Glutamatergic neuron (in vitro differentiated cells): Measurements from ENCODE around the gene SMAD3. TPM values are rescaled to one million over a fixed set of nuclear protein-coding genes. Genes with fewer than 3 reads are reported as not detected.

Experiments
- DNase-seq: peaks from one replicate; pipeline ENCODE4 v3.0.0; 2022
- H3K27ac Mint-ChIP-seq: one replicate; pipeline ENCODE4 v1.8.0; 2020; ENCODE audit warnings: mild to moderate bottlenecking, mixed read lengths, inconsistent platforms; ENCODE audit not compliant: unreplicated experiment
- H3K27me3 Mint-ChIP-seq: one replicate; pipeline ENCODE4 v1.8.0; 2020; ENCODE audit warnings: mild to moderate bottlenecking, moderate library complexity, mixed read lengths, inconsistent platforms; ENCODE audit not compliant: unreplicated experiment
- H3K36me3 Mint-ChIP-seq: one replicate; pipeline ENCODE4 v1.8.0; 2020; ENCODE audit warnings: mild to moderate bottlenecking, mixed read lengths, inconsistent platforms; ENCODE audit not compliant: unreplicated experiment
- H3K4me1 Mint-ChIP-seq: one replicate; pipeline ENCODE4 v1.8.0; 2020; ENCODE audit warnings: mild to moderate bottlenecking, low read depth, mixed read lengths, inconsistent platforms; ENCODE audit not compliant: unreplicated experiment
- H3K4me3 Mint-ChIP-seq: one replicate; pipeline ENCODE4 v1.8.0; 2020; ENCODE audit warnings: mild to moderate bottlenecking, mixed read lengths, inconsistent platforms; ENCODE audit not compliant: unreplicated experiment
- H3K9me3 Mint-ChIP-seq: one replicate; pipeline ENCODE4 v1.8.0; 2020; ENCODE audit warnings: mild to moderate bottlenecking, moderate library complexity, mixed read lengths, inconsistent platforms; ENCODE audit not compliant: unreplicated experiment
- total RNA-seq: library from RNA; stranded (reverse); fragmentation: NEBNext Ultra II Directional; extraction: Animal tissue kit (Norgen Biotek cat#: 25700); gene quantifications from one replicate; pipeline ENCODE4 v1.2.1, GENCODE V29; 2021; ENCODE audit not compliant: unreplicated experiment
- TF ChIP-seq, protein P1 (sequence below): fragments of 200-600 bp; sonication (generic); IDR thresholded peaks from one replicate; pipeline ENCODE4 v1.5.0; 2021; ENCODE audit not compliant: partially characterized antibody, unreplicated experiment

The SMAD3 gene
- total RNA-seq, 1 donor from 2014 or later: 5.0 TPM

DNA sequence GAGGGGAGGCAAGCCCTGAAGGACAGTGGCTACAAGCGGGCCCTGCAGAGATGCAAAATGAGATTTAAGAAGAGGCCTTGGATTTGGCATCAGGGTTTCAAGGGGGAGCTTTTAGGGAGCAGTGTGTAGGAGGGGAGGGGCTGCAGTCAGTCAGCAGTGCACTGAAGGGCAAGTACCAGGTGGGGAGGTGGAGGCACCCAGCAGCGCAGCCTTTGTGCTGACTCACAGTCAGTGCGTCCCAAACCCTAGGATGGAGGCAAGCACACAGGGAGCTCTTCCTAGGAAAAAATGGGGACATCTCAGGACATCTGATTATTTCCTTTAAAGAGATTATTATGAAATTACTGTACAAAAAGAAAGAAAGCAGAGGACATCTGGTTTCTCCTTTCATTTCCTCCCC, 109.0 kb downstream of the SMAD3 start:
- H3K4me3 Mint-ChIP-seq: no peak overlapping the region
- no peaks in the 10 kb centered on the region for H3K36me3 Mint-ChIP-seq
- H3K4me1 Mint-ChIP-seq: no peaks in the 10 kb centered on the region
- no peak overlapping the region for H3K27ac Mint-ChIP-seq
- H3K9me3 Mint-ChIP-seq: no peaks in the 10 kb centered on the region
- TF ChIP-seq, protein P1, sequence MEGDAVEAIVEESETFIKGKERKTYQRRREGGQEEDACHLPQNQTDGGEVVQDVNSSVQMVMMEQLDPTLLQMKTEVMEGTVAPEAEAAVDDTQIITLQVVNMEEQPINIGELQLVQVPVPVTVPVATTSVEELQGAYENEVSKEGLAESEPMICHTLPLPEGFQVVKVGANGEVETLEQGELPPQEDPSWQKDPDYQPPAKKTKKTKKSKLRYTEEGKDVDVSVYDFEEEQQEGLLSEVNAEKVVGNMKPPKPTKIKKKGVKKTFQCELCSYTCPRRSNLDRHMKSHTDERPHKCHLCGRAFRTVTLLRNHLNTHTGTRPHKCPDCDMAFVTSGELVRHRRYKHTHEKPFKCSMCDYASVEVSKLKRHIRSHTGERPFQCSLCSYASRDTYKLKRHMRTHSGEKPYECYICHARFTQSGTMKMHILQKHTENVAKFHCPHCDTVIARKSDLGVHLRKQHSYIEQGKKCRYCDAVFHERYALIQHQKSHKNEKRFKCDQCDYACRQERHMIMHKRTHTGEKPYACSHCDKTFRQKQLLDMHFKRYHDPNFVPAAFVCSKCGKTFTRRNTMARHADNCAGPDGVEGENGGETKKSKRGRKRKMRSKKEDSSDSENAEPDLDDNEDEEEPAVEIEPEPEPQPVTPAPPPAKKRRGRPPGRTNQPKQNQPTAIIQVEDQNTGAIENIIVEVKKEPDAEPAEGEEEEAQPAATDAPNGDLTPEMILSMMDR: no peak
- H3K27me3 Mint-ChIP-seq: no peaks in the 10 kb centered on the region
- DNase-seq: no peak

DNA sequence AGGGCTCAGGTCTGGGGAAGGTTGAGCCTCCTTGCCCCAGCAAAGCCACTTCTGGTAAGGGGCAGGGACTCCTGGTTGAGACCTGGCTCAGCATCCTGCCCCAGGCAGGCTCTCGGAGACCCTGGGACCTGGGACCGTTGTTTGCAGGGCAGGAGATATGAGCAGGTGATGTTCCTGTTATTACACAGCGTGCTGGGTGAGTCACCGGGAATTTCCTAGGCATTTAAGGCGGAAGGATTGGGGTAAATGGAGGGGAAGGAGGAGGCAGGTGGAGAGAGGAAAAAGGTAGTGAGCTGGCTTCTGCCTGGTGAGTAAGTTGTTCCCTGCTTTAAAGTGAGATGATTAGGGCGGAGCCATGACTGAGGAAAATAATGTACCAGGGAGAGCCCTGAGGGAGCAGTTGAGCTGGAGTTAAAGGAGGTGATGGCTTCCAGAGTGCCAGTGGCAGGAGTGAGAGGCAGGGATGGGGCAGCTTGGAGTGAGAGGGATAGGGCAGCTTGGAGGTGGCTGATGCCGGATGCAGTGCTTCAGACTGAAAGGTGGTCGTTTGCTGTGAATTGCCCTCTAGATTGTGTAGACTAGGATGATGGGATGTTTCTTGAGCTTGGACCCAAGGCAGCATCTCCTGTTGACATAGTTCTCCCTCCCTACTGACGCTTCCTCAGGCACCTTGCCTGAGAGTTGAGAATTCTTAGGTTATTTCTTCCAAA, 109.6 kb downstream of the SMAD3 start:
- no peaks in the 10 kb centered on the region for H3K4me1 Mint-ChIP-seq
- no peaks in the 10 kb centered on the region for H3K36me3 Mint-ChIP-seq
- H3K4me3 Mint-ChIP-seq: no peak overlapping the region
- H3K27ac Mint-ChIP-seq: no peak overlapping the region
- DNase-seq: no peak
- H3K9me3 Mint-ChIP-seq: no peaks in the 10 kb centered on the region
- TF ChIP-seq, protein P1: no peak
- no peaks in the 10 kb centered on the region for H3K27me3 Mint-ChIP-seq

DNA sequence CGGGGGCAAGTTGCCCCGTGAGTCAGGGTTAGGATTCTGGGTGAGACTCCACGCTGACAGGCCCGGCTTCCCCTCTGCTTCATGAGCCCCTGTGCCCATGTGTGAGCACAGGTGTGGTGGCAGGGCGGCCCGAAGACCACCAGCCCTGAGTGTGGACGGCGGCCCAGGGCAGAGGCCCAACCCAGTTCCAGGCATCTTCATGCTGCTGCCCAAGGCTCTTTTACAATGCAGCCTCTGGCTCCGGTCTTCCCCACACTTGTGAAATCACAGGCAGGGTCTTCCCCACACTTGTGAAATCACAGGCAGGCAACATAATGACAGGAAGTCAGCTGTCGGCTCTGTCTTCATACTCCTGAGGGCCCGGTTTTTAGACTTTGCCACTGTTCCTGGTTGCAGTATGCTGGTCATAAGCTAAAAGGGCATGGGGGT, 110.3 kb downstream of the SMAD3 start:
- Mint-ChIP-seq H3K4me1 (no peaks in the 10 kb centered on the region), H3K36me3 (no peaks in the 10 kb centered on the region), H3K27me3 (no peaks in the 10 kb centered on the region), H3K9me3 (no peaks in the 10 kb centered on the region), H3K27ac (no peak overlapping the region), H3K4me3 (no peak overlapping the region)
- TF ChIP-seq, protein P1: no peak
- no peak for DNase-seq

DNA sequence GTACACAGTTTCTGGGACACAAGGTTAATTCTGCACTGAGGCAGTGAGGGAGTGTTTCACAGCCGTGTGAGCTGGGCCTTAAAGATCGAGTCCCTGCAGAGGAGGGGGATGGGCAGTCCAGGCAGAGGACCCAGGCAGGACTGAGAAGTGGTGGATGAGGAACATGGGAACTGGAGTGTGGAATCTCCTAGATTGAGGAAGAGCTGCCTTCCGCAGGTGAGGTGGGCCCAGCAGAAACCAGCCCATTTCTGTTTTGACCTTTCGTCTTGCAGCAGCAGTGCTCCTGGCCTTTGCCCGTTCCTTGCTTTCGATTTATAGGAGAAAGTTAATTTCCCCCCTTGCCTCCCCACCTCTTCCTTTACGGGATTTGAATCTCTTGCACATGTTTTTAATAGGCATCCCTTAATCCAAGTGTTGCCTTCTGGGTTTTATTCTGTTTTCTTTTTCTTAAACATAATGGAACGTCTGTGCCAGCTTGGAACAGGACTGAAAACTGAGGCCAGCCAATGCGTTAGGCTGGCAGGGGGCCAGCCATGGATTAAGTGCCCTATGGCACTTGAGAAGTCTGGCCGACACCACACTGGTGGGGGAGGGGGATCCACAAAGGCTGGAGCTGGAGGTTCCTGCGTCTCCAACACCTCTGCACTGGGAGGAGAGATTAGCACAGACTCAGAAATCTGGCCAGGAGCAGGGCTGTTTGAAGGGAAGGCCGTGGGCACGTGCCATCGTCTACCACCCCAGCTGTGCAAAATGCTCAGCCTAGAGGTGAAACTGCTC, 111.0 kb downstream of the SMAD3 start:
- TF ChIP-seq, protein P1: no peak
- no peaks in the 10 kb centered on the region for H3K4me1 Mint-ChIP-seq
- no peak for DNase-seq
- H3K27me3 Mint-ChIP-seq: no peaks in the 10 kb centered on the region
- H3K36me3 Mint-ChIP-seq: no peaks in the 10 kb centered on the region
- H3K4me3 Mint-ChIP-seq: no peak overlapping the region
- no peak overlapping the region for H3K27ac Mint-ChIP-seq
- no peaks in the 10 kb centered on the region for H3K9me3 Mint-ChIP-seq

DNA sequence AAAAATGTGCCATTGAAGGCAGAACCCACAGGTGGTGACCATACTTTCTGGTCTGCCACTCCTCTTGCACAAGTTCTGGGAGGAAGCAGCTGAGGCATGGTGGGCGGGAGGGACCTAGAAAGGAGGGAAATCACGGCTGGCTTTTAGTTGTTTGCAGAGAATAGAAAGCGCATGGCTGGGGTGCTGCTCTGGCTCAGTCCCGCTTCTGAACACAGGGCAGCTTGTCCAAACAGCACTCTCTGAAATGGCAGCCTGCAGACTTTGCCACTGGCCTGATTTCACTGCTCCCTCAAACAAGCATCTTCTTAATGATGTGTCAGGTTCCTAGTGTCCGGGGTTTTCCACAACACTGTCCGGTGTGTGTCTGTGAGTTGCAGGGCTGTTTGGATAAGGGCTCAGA, 112.3 kb downstream of the SMAD3 start:
- H3K4me1 Mint-ChIP-seq: no peaks in the 10 kb centered on the region
- TF ChIP-seq, protein P1: no peak

More for the DNA sequence above, 112.3 kb downstream of the SMAD3 start:
- Mint-ChIP-seq H3K4me3 (no peak overlapping the region), H3K9me3 (no peaks in the 10 kb centered on the region), H3K36me3 (no peaks in the 10 kb centered on the region), H3K27ac (no peak overlapping the region), H3K27me3 (no peaks in the 10 kb centered on the region)
- no peak for DNase-seq
